ENCODE measurements around the gene ARTN. TPM values are rescaled to one million over a fixed set of nuclear protein-coding genes. Genes with fewer than 3 reads are reported as not detected.

Gene ARTN
- total RNA-seq, 1 experiment from 2014 or later, result 10.6 TPM

GRCh38 chr1:43898981-43899380, 34.6 kb upstream of the ARTN start:
- Histone ChIP-seq H3K18ac (ENCODE audit: insufficient read length, low read depth, low read length) (no peak overlapping the region), H3K27me3 (ENCODE audit: insufficient read depth, low read length) (no peaks in the 10 kb centered on the region), H3K23me2 (ENCODE audit: insufficient read length, low read depth, low read length, poor library complexity, severe bottlenecking) (no peaks in the 10 kb centered on the region), H2AFZ (ENCODE audit: low read length) (no peak overlapping the region), H4K5ac (ENCODE audit: insufficient read length, low read depth, low read length) (no peak overlapping the region), H3K23ac (ENCODE audit: insufficient read length, low read depth, low read length) (no peak overlapping the region), H3K79me2 (ENCODE audit: insufficient read depth, low read length) (no peaks in the 10 kb centered on the region), H3K79me1 (ENCODE audit: insufficient read depth, low read depth, low read length, poor library complexity, severe bottlenecking) (no peaks in the 10 kb centered on the region), H3K27ac (ENCODE audit: insufficient read length, low read depth, low read length) (no peak overlapping the region), H2BK120ac (ENCODE audit: low read depth, low read length, poor library complexity, severe bottlenecking) (no peak overlapping the region), H3K56ac (ENCODE audit: insufficient read length, low read depth, low read length) (no peak overlapping the region), H3K4ac (ENCODE audit: low read depth, low read length) (no peak overlapping the region), H4K20me1 (ENCODE audit: control insufficient read depth, insufficient read depth, insufficient read length) (no peaks in the 10 kb centered on the region), H3K4me2 (ENCODE audit: insufficient read depth, insufficient read length, low read length) (no peak overlapping the region), H3T11ph (ENCODE audit: low read length) (no peak overlapping the region), H4K91ac (ENCODE audit: insufficient read length, low read depth, low read length) (no peak overlapping the region), H3K14ac (ENCODE audit: insufficient read depth, low read length) (no peak overlapping the region), H2BK20ac (ENCODE audit: low read depth, low read length, poor library complexity, severe bottlenecking) (no peak overlapping the region), H2BK15ac (ENCODE audit: low read depth, low read length) (no peak overlapping the region), H2BK12ac (ENCODE audit: insufficient read length, low read depth, low read length) (no peak overlapping the region), H3K9ac (ENCODE audit: extremely low read depth, insufficient read length, low read length) (no peak overlapping the region), H2AK5ac (ENCODE audit: insufficient read length, low read length) (no peak overlapping the region), H2BK5ac (ENCODE audit: insufficient read length, low read length) (no peak overlapping the region), H3K4me1 (ENCODE audit: insufficient read depth, low read length) (no peaks in the 10 kb centered on the region), H4K8ac (replicated peaks; ENCODE audit: insufficient read length, low read depth, low read length) (no peak overlapping the region), H3K9me3 (ENCODE audit: control insufficient read depth, low read depth, low read length) (no peaks in the 10 kb centered on the region)
- Mint-ChIP-seq H3K27me3 (ENCODE audit: low read depth) (no peaks in the 10 kb centered on the region), H3K9me3 (no peaks in the 10 kb centered on the region), H3K4me3 (no peak overlapping the region), H3K36me3 (ENCODE audit: insufficient read depth in 1 of 3, low read depth in 3 of 3) (peaks cover 0 to 8% (median 2%) of the 10 kb centered on the region in 3 experiments; a peak in 3 of 7 replicates), H3K27ac (no peak overlapping the region; a peak in 2 of 7 replicates), H3K4me1 (0 out of 4 replicates have a peak, but pooled peaks cover 0 to under 1% of the 10 kb centered on the region in 2 experiments)
- TF ChIP-seq CTCF (conservative IDR thresholded peaks at IDR 0.05), result no peak
- no CpG with 5 or more reads among the region's 12 CpGs for WGBS (ENCODE audit: extremely low coverage, insufficient read length, low lambda C conversion rate)
- no peak for DNase-seq
